Stomach (tissue), 4 donors: ENCODE data around the gene ESYT2.

Experiments used
- CTCF ChIP-seq, 7 experiments: fragments of 450-650 bp in 4 of 7; fragments of 200-600 bp in 3 of 7; sonication (generic) in 3 of 7; IDR thresholded peaks; one replicate each; pipeline ENCODE4 v1.5.1; 2016 to 2019; ENCODE audit warnings: antibody characterized with exemption in 7 of 7, control low read depth in 2 of 7, mild to moderate bottlenecking in 1 of 7
- EP300 ChIP-seq: sonication (generic); formaldehyde crosslinking; IDR thresholded peaks from one replicate; pipeline ENCODE4 v1.6.1; 2017; ENCODE audit warnings: antibody characterized with exemption
- POLR2A ChIP-seq, 4 donors: fragments of 450-650 bp; IDR thresholded peaks; one replicate each; pipeline ENCODE4 v1.6.1; 2016; ENCODE audit warnings: antibody characterized with exemption in 4 of 4, control low read depth in 2 of 4, mild to moderate bottlenecking in 1 of 4, moderate library complexity in 1 of 4
- POLR2AphosphoS5 ChIP-seq, 3 donors: sonication (generic); formaldehyde crosslinking; IDR thresholded peaks; one replicate each; pipeline ENCODE4 v1.6.1; 2016; ENCODE audit warnings: antibody characterized with exemption in 3 of 3

GRCh38 chr7:158774952-158775351 is 54.4 kb downstream of the ESYT2 start:
- no peak for TF ChIP-seq POLR2A (IDR thresholded peaks at IDR 0.05)
- TF ChIP-seq EP300 = no peak
- TF ChIP-seq CTCF (IDR thresholded peaks at IDR 0.05) = no peak
- TF ChIP-seq POLR2AphosphoS5 (IDR thresholded peaks at IDR 0.05) = no peak
